ENCODE measurements around the gene EMP1. TPM values are rescaled to one million over a fixed set of nuclear protein-coding genes. Genes with fewer than 3 reads are reported as not detected.

Gene EMP1
- total and polyA plus RNA-seq, 4 donors = 67.5 to 348 (median 167) TPM

DNA sequence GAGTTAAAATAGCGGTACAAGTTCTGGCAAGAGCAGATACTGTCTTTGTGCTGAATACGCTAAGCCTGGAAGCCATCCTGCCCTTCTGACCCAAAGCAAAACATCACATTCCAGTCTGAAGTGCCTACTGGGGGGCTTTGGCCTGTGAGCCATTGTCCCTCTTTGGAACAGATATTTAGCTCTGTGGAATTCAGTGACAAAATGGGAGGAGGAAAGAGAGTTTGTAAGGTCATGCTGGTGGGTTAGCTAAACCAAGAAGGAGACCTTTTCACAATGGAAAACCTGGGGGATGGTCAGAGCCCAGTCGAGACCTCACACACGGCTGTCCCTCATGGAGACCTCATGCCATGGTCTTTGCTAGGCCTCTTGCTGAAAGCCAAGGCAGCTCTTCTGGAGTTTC, 18.5 kb downstream of the EMP1 start:
- no peak overlapping the region for H3K4me3 ChIP-seq
- no peak overlapping the region for H3K27ac ChIP-seq (ENCODE audit: low read depth in 1 of 2, low read length in 1 of 2)
- 89 to 92% methylated on average over 4 of the region's 4 CpGs for WGBS, 2 donors
- DNase-seq (no peak), ATAC-seq (ENCODE audit: insufficient read depth, low FRiP score) (no peak)
- no peaks in the 10 kb centered on the region for H3K27me3 ChIP-seq (ENCODE audit: control insufficient read depth in 3 of 3, insufficient read depth in 3 of 3, low read length in 2 of 3)
- peaks cover 14 to 29% (median 27%) of the 10 kb centered on the region in 4 donors for H3K36me3 ChIP-seq (ENCODE audit: control insufficient read depth in 4 of 4, insufficient read depth in 4 of 4, low read length in 4 of 4)
- no peak overlapping the region for H3K9ac ChIP-seq (ENCODE audit: insufficient read depth in 1 of 2, low read length in 2 of 2)
- no peaks in the 10 kb centered on the region for H3K9me3 ChIP-seq (ENCODE audit: control insufficient read depth in 4 of 4, insufficient read depth in 3 of 4, low read length in 3 of 4)
- TF ChIP-seq CTCF (IDR thresholded peaks at IDR 0.05; ENCODE audit: control extremely low read depth, extremely low read depth) = no peak
- peaks cover 0 to 16% (median 7%) of the 10 kb centered on the region in 5 donors for H3K4me1 ChIP-seq (ENCODE audit: control insufficient read depth in 5 of 5, insufficient read depth in 5 of 5, low read length in 5 of 5)

- Histone ChIP-seq H3K9me3 (ENCODE audit: control insufficient read depth in 4 of 4, insufficient read depth in 3 of 4, low read length in 3 of 4) (no peaks in the 10 kb centered on the region), H3K27me3 (ENCODE audit: control insufficient read depth in 3 of 3, insufficient read depth in 3 of 3, low read length in 2 of 3) (no peaks in the 10 kb centered on the region), H3K4me3 (no peak overlapping the region), H3K36me3 (ENCODE audit: control insufficient read depth in 4 of 4, insufficient read depth in 4 of 4, low read length in 4 of 4) (peaks cover 14 to 22% (median 19%) of the 10 kb centered on the region in 4 donors), H3K4me1 (ENCODE audit: control insufficient read depth in 5 of 5, insufficient read depth in 5 of 5, low read length in 5 of 5) (peaks cover 0 to 8% (median 5%) of the 10 kb centered on the region in 5 donors), H3K9ac (ENCODE audit: insufficient read depth in 1 of 2, low read length in 2 of 2) (no peak overlapping the region), H3K27ac (ENCODE audit: low read depth in 1 of 2, low read length in 1 of 2) (no peak overlapping the region)
- ATAC-seq (ENCODE audit: insufficient read depth, low FRiP score) (no peak), DNase-seq (no peak)
- 92 to 95% methylated on average over 3 of the region's 3 CpGs for WGBS, 2 donors
- no peak for TF ChIP-seq CTCF (IDR thresholded peaks at IDR 0.05; ENCODE audit: control extremely low read depth, extremely low read depth)
These were observed 22.1 kb downstream of the EMP1 start for GRCh38 chr12:13218641-13219040.

GRCh38 chr12:13219320-13219719, 22.8 kb downstream of the EMP1 start:
- Histone ChIP-seq H3K27me3 (ENCODE audit: control insufficient read depth in 3 of 3, insufficient read depth in 3 of 3, low read length in 2 of 3) (peaks cover 0 to 3% (median 0%) of the 10 kb centered on the region in 3 donors), H3K4me1 (ENCODE audit: control insufficient read depth in 5 of 5, insufficient read depth in 5 of 5, low read length in 5 of 5) (peaks cover 0 to 6% (median 5%) of the 10 kb centered on the region in 5 donors), H3K4me3 (no peak overlapping the region), H3K9ac (ENCODE audit: insufficient read depth in 1 of 2, low read length in 2 of 2) (no peak overlapping the region), H3K9me3 (ENCODE audit: control insufficient read depth in 4 of 4, insufficient read depth in 3 of 4, low read length in 3 of 4) (no peaks in the 10 kb centered on the region), H3K27ac (ENCODE audit: low read depth in 1 of 2, low read length in 1 of 2) (no peak overlapping the region), H3K36me3 (ENCODE audit: control insufficient read depth in 4 of 4, insufficient read depth in 4 of 4, low read length in 4 of 4) (peaks cover 13 to 16% (median 14%) of the 10 kb centered on the region in 4 donors)
- TF ChIP-seq CTCF (IDR thresholded peaks at IDR 0.05; ENCODE audit: control extremely low read depth, extremely low read depth) = no peak
- 92 to 93% methylated on average over 3 of the region's 3 CpGs for WGBS, 2 donors
- DNase-seq (no peak), ATAC-seq (ENCODE audit: insufficient read depth, low FRiP score) (no peak)

DNA sequence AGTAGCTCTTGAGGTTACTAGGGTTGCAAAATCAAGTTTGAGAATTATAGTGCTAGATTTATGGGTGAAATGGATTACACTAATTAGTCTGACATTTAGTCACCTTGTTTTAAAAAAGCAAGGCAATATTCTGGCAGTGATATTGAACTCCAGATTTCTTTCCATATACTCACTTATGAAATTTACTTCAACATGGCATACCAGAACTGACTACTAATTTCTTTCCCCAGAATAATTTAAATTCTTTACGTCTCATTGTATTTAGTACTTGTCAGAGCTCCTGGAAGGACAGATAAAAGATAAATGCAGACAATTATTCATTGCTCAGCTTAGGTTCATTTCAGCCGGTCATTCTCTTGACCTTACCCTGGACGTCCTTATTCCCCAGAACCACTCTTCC, 24.3 kb downstream of the EMP1 start:
- 88 to 93% methylated on average over 3 of the region's 3 CpGs for WGBS, 2 donors

More for the DNA sequence above, 24.3 kb downstream of the EMP1 start:
- ATAC-seq (ENCODE audit: insufficient read depth, low FRiP score) (no peak), DNase-seq (no peak)
- no peak for TF ChIP-seq CTCF (IDR thresholded peaks at IDR 0.05; ENCODE audit: control extremely low read depth, extremely low read depth)
- Histone ChIP-seq H3K27me3 (ENCODE audit: control insufficient read depth in 3 of 3, insufficient read depth in 3 of 3, low read length in 2 of 3) (peaks cover 0 to 3% (median 0%) of the 10 kb centered on the region in 3 donors), H3K9ac (ENCODE audit: insufficient read depth in 1 of 2, low read length in 2 of 2) (no peak overlapping the region), H3K4me3 (no peak overlapping the region), H3K4me1 (ENCODE audit: control insufficient read depth in 5 of 5, insufficient read depth in 5 of 5, low read length in 5 of 5) (peaks cover 0 to 6% (median 5%) of the 10 kb centered on the region in 5 donors), H3K27ac (ENCODE audit: low read depth in 1 of 2, low read length in 1 of 2) (no peak overlapping the region), H3K9me3 (ENCODE audit: control insufficient read depth in 4 of 4, insufficient read depth in 3 of 4, low read length in 3 of 4) (no peaks in the 10 kb centered on the region), H3K36me3 (ENCODE audit: control insufficient read depth in 4 of 4, insufficient read depth in 4 of 4, low read length in 4 of 4) (peaks cover 3 to 8% (median 5%) of the 10 kb centered on the region in 4 donors)
